GM21717 (cell line): ENCODE measurements around the gene GTF2E1.
A peak's percentile ranks its signal among the peaks of the same experiment; 100 is the strongest.

ENCODE experiments used
- ATAC-seq: cut with Tn5 transposase; IDR thresholded peaks from one replicate; pipeline ENCODE4 v1.9.1; 2021; ENCODE audit warnings: mild to moderate bottlenecking, moderate library complexity; ENCODE audit not compliant: unreplicated experiment

The GTF2E1 gene

DNA sequence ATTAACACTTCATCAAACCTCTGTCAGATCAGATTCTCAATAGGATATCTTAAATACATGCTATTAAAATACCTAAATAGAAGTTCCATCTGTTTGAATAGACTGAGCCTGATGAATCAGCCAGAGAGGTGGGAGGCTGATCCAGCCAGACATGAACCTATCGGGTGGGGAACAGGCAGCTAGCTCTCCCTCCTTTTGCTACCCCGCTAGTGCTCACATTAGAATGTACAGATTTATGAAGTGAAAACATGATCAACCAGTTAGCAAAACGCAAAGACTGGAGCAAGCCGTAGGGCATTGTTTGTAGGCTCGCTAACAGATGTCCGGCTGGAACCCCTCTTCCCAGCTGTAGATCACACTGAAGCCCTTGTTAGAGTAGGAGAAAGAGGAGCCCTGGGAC, 54.4 kb downstream of the GTF2E1 start:
- no peak for ATAC-seq

DNA sequence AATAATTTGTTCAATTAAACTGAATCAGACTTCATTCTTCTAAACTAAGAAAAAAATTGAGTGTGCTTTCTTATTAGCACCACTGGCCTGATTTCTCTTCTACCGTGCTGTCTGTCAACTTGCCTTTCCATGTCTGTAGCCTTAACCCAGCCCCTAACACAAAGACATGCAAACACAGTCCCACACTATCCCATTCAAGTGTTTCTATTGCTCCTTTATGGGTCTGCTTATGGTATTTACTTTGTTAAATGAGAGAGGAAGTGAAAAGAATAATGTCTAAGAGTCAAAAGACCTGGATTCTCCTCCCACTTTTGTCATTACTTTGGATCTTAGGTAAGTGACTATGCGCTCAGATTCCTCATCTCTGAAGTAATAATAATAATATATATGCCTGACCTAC, 55.3 kb downstream of the GTF2E1 start:
- ATAC-seq = no peak

DNA sequence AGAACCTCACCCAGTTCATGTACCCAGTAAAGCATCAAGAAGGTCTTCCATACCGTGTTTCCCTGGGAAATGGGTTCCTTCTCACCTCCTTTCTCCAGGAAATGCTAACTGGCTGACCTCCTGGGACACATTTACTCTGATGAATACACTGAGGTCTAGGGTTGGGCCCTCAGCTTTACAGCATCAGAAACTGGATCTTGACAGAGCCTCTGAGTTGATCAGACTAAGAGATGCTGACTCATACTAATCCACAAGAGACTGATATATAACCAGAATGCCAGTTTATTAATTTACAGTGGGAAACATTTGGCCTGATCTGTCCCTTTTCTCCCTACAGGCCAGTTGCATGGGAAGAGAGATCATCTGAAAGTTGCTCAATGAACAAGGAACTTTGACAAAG, 55.8 kb downstream of the GTF2E1 start:
- ATAC-seq = no peak

DNA sequence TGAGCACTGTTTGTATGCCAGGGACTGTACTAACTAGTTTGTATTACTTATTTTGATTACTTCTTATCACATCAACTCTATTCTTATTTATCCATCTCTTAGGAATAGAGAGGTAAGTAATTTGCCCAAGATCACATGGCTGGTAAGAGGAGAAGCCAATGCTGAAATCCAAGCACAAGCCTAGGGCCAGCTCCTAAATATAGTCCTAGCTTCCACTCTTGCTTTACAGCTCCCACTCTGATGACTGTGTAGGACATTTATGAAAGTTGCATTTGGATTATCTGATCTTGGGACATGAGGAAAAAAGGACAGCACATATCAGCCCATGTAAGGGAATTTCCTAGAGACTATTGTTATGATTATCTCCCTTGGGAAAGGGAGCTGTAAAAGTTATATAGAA, 58.1 kb downstream of the GTF2E1 start:
- ATAC-seq = no peak

DNA sequence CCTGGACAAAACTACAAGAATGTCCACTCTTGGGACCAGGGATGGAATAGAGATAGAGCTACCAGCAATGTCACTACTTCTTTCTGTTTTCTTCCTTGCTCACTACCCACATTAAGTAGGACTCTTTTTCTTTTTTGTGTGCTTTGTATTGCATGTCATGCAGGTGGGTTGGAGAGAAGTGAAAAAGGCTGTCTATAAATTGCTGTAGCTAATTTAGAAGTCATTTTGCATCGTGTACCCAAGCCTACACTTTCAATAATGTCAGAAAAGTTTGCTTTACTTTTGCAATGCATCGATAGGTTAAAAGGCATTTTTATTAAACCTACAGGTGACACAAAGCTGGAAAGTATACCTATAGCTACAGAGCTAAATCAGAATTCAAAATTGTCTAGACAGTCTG, 58.9 kb downstream of the GTF2E1 start:
- ATAC-seq = peak; percentile 51

DNA sequence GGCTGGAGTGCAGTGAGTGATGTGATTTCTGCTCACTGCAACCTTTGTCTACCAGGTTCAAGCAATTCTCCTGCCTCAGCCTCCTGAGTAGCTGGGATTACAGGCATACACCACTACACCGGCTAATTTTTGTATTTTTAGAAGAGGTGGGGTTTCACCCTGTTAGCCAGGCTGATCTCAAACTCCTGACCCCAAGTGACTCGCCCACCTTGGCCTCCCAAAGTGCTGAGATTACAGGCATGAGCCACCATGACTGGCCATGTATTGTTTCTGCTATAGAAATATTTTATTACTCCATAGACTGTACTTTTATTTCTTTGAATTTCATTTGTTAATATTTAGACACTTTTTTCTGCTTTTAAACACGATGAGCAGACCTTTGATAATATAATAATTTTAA, 60.4 kb downstream of the GTF2E1 start:
- ATAC-seq = no peak

DNA sequence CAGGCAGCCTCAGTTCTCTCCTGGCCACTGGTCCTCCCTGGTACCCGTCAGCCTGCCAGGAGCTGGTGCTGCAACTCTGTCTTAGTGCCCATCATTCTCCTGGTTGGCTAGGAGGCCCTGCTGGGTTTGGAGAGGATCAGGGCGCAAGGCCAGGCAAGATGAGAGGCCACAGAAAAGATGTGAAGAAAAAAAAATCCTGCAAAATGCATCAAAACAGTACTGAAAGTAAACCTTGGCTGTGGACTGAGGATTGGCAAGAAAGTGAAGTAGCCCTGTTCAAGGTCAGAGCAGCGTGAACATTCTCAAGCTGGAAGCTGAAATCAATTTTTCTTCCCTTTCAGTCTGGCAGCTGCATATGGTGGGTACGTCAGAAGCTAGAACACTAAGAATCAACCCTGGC, 74.2 kb downstream of the GTF2E1 start:
- no peak for ATAC-seq

DNA sequence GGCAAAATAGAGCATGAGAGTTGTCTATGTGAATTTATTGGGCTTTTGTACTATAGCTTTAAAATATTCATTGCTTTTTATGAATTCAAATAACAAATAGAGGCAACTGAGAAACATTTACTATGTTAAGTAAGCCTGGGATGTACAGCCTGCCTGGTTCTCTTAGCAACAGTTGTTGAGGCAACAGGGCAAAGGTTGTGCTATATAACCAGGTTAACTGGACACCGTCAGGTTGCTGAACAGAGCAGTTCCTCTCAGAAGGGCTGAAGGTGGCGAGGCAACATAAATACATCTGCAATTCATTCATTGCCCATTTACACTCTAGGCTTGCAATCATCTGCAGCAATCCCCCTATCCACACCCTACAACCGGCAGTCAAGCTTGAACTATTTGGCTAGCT, 78.2 kb downstream of the GTF2E1 start:
- ATAC-seq = no peak

DNA sequence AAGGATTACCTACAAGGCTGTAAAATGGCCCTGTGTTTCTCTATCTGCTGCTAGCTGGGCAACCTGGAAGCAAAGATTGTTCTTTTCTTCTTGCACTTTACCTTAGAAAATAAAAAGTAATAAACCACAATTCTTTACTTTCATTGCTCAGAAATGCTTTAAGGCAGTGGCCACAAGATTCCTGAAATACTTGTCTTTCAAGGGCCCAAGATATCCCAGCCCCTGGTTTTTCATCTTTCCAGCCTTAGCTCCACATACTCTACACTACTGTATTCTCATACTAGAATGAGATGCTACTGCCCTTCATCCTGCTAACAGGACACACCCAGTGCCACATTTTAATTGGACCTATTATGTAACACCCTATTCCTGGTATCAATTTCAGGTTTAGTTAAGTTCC, 78.9 kb downstream of the GTF2E1 start:
- ATAC-seq = no peak

DNA sequence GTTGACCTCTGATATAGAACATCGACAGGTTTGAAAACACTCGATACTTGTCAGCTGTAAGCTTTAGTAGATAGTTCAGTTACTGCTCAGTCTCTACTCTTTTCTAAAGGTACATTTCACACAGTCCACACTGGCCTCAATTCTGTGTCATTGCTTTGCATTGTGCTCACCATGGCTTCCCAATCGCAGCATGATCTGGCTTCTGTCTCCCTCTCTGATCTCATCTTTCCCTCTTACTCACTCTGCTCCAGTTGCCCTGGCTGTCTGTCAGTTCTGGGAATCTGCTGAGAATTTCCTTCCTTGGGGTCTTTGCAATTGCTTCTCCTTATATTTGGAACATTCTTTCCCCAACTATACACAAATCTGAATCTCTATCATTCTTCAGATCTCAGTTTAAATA, 80.6 kb downstream of the GTF2E1 start:
- no peak for ATAC-seq

DNA sequence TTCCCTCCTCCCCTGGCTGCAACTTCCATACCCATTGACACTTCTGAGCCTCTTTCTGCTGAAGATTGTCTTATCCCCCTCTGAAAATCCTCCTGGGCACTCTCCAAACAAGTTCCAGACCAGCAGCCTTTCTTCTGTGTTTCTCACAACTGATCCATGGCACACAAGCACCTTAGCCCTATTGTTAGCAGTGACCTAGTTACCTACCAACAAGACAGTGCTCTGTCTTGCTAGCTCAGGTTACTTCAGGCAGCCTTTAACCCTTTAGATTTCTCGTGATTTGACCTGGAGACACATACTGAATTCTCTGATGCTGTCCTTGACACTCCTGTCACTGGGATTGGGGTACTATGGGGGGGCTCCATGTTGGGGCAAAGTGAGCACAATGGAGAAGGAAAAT, 82.1 kb downstream of the GTF2E1 start:
- ATAC-seq = no peak

DNA sequence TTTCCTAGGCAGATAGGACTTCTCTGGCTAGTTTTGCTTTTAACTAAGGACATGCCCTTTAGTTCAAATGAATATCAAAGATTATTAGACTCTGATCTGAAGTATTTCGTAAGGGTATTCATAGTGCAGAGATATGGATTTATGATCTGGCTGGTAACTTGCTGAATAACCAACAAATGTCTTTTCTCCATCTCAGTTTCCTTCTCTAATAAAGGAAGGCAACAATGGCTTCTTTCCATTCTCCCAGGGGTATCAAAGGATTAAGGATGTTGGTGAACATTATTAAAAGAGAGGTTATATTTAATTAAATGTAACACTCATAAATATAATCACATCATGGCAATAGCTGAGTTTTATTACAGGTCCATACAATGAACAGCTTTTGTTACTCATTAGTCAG, 86.3 kb downstream of the GTF2E1 start:
- no peak for ATAC-seq

DNA sequence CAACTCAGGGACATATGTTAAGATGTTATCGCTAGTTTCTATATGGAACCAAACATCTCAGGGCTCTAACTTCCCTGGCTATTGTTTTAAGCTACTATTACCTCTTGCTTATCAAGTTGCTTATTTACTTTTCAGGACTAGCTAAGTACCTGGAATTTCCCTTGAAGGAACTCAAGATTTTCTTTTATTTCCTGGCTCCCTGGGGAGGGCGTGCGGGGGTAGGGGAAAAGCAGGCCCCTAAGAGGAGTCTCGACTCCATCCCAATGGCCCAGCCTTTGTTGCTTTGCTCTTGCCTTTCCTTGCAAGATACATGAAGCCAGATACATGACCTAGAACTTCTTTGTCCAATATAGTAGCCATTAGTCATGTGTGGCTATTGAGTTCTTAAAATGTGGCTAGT, 88.5 kb downstream of the GTF2E1 start:
- no peak for ATAC-seq
